GM19467 (cell line): ENCODE measurements around the gene TOGARAM1.

Source experiments
- ATAC-seq: cut with Tn5 transposase; IDR thresholded peaks from one replicate; pipeline ENCODE4 v1.9.1; 2021; ENCODE audit warnings: mild to moderate bottlenecking, moderate library complexity; ENCODE audit not compliant: unreplicated experiment

TOGARAM1 gene

DNA sequence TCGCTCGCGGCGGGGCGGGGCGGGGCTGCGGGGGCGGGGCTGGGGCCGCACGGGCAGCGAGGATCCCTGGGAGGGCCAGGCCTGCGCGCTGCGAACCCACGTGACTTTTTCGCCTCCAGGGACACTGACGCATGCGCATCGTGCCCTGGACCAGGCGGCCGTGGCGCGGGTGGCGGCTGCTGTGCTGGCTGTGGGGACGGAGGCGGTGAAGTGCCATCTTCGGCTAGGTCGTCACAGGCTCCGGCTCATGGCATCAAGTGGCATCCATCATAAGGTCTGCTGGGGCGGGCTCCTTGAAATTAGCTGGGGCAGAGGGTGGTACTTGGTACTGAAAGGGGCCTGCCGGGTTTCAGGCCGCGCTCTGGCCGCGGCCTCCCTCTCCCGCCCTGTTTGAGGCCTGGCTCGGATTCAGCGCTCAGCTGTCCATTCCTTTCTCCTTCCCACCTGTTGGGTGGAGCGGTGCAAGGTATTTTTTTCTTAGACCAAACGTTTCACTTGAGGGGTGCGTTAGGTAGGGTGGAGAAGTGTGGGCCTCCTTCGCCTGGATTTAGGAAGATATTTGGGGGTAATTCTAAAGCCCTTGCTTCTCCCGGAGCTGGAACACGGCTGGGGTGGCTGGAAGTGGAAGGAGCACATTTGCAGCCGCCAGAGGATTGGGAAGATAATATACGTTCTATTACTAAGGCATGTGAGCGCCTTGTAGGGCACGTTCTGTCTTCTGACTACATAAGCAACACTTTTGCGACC is 122.2 kb downstream of the TOGARAM1 start, which contains the start of gene PRPF39:
PRPF39 (plus strand) TSS at position 141 of the 747 bp plus-strand sequence. CDS start 11,124 bp downstream, outside the sequence.
- peak; percentile 96 for ATAC-seq

DNA sequence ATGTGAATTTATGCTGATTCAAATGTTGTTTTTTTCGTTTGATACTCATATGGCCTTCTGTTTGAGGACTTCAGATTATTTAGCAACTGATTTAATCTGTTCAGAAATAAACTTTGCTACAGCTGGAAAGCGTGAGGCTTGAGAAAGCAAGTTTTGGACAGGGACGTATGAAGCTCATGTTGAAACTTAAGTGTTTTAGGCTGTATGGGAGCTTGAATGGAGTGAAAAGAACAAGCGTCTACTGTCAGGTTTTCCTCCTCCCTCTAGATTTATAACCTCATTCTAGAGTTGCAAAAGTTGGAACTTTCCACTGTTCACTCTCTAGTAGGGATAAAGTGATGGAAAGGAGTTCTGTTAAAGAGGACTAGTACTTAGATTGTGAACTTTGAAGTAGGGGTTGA is 123.0 kb downstream of the TOGARAM1 start:
- ATAC-seq, result no peak

DNA sequence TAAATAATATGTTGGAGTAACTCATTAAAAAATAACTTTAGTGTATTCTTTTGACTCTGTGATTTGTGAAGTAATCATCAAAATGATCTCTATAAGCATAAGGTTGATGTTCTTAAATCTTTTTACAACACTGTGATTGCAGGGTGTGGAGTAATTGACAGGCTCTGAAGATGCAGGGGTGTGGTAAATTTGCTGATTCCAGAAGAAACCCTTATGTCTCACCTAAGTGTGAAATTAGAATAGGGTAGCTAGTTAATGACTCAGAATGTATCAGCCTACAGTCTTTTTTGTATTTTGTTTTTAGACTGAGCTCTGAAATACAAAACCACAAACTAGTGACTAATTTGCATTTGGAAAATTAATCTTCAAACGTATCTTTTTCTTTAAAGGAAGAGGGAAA is 127.8 kb downstream of the TOGARAM1 start:
- no peak for ATAC-seq

DNA sequence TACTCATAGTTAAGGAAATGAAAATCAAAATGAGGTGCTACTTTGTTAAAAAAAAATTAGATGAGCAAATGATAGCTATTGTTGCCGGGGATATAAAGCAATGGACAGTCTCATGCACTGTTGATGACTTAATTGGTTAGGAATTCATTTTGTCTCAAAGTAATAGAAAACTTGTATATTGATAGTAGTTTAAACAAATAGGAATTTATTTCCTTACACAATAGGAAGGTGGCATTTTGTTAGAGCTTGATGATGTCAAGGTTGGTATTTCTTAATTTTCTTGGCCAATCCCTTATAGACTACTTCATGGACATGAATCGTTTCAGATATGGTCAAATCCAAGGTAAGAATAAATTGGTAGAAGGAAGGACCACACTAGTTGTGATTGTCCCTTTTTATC is 129.7 kb downstream of the TOGARAM1 start:
- no peak for ATAC-seq

DNA sequence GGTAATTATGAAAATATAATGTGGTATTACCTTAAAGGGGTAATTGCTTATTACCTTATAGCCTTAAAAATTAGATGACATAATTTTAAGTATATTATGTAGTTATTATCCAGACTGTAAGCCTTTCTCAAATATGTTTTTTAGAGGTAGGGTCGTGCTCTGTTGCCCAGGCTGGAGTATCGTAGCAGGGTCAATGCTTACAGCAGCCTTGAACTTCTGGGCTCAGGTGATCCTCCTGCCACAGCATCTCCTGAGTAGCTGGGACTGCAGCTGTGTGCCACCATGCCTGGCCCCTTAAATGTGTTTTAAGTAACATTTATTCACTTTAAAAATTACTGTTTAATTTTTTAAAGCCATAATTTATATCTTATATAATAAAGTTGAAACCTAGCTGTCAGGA is 132.3 kb downstream of the TOGARAM1 start:
- no peak for ATAC-seq

DNA sequence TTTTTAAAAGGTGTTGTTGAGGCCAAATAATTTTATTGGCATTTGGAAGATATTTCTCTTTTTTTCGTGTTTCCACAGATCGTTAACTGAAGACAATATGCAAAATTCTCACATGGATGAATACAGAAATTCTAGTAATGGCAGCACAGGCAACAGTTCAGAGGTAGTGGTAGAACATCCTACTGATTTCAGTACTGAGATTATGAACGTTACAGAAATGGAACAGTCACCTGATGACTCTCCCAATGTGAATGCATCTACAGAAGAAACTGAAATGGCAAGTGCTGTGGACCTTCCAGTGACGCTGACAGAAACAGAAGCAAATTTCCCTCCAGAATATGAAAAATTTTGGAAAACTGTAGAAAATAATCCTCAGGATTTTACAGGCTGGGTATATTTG is 133.2 kb downstream of the TOGARAM1 start:
- no peak for ATAC-seq

DNA sequence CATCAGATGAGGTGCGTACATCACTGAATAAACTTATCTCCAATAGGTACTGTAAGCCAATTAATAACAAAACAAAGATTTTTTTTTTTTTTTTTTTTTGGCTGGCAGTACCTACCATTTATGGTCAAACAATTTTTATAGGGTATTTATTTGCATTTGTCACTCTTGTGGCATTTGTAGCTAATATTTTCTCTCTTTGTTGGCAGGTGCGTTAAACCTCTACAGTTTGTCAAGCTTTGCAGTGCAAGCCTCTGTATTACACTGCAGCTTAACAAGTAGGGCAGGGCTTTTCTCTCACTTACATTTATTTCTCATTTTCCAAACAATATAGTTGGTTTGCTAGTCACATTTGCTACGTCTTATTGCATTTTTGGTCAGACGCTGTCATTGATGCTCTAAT is 134.2 kb downstream of the TOGARAM1 start:
- ATAC-seq, result no peak

DNA sequence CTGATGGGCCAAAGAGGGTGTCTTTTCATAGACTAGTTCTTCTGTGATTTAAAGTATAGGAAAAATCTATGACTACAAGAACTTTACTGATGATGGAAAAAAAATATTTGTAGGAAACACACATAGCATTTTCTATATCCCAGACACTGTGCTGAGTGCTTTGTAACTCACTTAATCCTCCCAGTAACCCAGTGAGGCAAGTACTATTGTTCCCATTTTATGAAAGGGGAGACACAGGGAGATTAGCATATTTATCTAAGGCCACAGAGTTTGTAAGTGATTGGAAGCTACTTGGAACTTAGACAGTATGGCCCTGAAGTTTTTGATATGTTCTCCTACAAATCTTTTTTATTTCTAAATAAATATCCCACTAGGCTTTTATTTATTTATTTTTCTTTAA is 141.8 kb downstream of the TOGARAM1 start:
- ATAC-seq, result no peak

DNA sequence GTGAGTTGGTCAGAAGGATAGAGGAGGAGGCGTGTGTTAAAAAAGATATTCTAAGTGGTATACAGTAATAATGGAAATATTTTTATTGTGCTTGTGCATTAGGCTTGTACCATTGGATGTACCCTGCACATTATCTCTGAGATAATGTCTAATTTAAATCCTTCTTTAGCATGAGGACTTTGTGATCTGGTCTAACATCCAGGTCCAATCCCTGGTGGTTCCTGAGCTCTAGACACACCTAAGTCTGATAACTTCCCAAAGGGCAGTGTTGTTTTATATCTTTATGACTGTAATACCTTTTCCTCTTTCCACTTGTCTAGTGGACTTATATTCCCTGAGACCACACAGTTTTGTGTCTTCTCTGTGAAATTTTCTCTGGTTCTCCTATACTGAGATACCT is 142.6 kb downstream of the TOGARAM1 start:
- ATAC-seq, result no peak

DNA sequence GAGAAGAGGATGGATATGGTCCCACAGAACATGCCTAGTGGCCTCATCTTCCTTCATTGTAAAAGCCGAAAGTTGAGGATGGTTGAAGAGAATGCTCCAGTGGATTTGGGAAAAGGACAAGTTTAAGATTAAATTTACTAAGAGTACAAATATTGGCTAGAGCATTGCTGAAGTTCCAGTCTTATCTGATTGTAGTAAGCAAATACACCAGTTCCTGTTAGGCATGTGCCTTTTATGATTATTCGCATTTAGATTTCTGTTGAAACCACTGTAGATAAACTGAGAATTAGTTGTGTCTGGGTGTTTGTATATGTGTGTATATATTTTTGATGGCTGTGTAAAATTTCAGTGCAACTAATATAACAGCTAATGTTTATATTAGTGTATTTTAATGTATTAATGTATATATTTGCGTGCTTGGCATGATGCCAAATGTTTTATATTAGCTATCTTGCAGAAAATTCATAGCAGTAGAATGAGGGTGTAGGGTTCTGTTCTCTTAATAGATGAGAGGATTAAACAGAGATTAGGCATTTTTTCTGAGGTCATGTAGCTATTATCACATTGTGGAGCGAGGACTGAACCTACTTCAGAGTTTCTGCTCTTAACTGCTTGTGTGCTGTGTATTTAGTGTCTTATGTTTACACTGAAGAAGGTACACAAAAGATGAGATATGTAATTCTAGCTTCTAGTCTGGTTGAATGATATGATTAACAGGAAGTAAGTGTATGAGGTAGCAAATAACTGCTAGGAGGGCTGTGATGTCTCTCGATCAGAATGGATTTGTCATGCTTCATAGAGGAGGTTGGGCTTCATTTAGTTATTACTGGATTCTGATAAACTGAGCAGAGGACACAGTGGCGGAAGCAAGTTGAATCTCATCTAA is 151.1 kb downstream of the TOGARAM1 start:
- no peak for ATAC-seq

DNA sequence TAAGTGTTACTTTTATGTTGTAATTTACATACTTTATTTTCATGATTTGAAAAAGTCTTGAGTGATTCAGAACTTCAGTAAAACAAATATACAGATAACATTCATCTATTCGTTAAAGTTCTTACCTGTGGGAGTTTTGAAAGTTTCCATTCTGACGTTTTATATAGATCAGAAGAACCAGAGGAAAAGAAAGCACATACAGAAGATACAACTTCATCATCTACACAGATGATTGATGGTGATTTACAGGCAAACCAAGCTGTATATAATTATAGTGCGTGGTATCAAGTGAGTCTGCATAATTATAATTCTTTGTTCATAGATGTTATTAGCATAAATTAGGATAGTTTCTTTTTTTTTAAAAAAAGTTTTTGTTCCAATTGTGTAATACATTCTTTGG is 152.3 kb downstream of the TOGARAM1 start:
- ATAC-seq, result no peak

DNA sequence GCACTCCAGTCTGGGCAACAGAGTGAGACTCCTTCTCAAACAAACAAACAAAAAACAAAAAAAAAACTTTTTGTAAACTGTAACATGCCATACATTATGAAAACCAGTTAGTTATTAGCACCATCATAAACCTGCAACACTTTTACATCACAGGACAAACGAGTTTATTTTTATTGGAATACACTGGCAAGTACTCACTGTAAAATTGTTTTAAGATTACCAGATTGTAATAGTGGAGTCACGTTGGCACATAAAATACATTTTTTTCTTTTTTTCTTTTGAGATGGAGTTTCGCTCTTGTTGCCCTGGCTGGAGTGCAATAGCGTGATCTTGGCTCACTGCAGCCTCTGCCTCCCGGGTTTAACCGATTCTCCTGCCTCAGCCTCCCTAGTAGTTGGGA is 156.6 kb downstream of the TOGARAM1 start:
- ATAC-seq, result no peak

DNA sequence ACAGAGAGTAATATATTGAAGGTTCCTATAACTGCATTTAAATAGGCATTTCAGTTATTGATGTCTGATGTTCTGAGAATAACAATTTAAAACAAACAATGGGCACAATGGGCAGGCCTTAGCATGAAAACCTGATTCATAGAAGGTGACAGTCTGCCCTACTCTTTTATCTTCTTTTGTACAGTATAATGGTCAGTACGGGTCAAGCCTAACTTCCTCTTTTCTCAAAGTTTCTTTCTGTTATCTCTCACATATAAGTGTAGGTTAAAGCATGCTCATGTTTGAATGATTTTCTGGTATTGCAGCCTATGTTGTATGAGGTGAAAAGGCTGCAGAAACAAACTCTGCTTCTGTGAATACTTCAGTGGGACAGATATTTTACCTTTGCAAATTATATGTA is 158.1 kb downstream of the TOGARAM1 start:
- ATAC-seq, result no peak

DNA sequence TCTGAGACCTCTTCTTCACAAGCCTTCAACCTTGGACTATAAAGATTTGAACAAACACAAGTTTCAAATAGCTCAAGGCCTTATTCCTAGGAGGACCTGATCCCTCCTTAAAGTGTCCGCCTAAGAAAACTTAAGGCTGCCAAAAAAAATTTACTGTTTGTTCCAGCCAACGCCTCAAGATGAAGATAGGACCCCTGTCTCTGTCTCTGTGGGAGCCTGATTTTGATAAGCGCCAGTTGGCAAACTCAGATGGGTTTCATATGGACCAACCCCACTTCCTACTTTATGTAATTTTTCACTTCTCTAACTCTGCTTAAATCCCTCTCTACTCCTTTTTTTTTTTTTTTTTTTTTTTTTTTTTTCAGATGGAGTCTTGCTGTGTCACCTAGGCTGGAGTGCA is 161.3 kb downstream of the TOGARAM1 start:
- ATAC-seq, result no peak
